ENCODE measurements around the gene SNN. TPM values are rescaled to one million over a fixed set of nuclear protein-coding genes. Genes with fewer than 3 reads are reported as not detected.
A peak's percentile ranks its signal among the peaks of the same experiment; 100 is the strongest.

Gene SNN
- total and polyA plus RNA-seq, 2 of the 4 experiments (the other 2 are of a cell fraction): 10.0 to 13.0 TPM

DNA sequence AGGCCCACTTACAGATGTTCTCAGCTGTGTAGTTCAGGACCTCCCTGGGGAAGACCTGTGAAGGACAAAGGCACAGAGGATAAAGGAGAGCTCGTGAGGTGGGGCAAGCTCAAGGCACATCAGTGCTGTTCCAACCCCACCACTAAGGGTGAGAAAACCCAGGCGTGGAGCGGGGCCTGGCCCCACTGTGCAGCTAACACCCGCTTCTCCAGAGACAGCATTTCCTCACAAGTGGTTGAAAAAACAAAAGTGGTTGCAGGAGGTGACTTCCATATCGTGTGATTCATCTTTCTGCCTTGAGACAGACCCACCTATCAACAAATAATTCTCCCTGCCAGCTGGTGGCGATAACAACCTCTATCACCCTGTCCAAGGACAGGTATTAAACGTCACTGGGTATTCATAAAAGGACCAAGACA lies 30.0 kb downstream of the SNN start:
- BruUV-seq (replicated peaks): no TSS peak
- Histone ChIP-seq H3K56ac (ENCODE audit: extremely low read depth, insufficient read depth, low read length) (no peak overlapping the region), H3K9ac (ENCODE audit: low read depth, low read length) (no peak overlapping the region), H4K8ac (ENCODE audit: low read depth in 2 of 2, low read length in 2 of 2) (no peak overlapping the region), H3K36me3 (ENCODE audit: control insufficient read depth, insufficient read depth, low read length) (peaks cover 42% of the 10 kb centered on the region), H3K14ac (replicated peaks; ENCODE audit: low read depth, low read length) (no peak overlapping the region), H4K5ac (ENCODE audit: low read depth, low read length) (no peak overlapping the region), H3K79me1 (ENCODE audit: low read depth in 1 of 2, low read length in 2 of 2) (peaks cover 42 to 60% of the 10 kb centered on the region in 2 experiments), H3K18ac (ENCODE audit: low read depth, low read length) (no peak overlapping the region), H3K9me3 (ENCODE audit: control insufficient read depth, insufficient read depth, low read length) (no peaks in the 10 kb centered on the region), H3K23ac (ENCODE audit: low read depth, low read length) (no peak overlapping the region), H3K4me3 (ENCODE audit: insufficient read depth, low read depth, low read length) (no peak overlapping the region), H2AK5ac (ENCODE audit: low read depth, low read length) (no peak overlapping the region), H4K20me1 (ENCODE audit: insufficient read depth, low read length) (peaks cover 42% of the 10 kb centered on the region), H3K4ac (ENCODE audit: low read depth, low read length) (no peak overlapping the region), H2AK9ac (replicated peaks; ENCODE audit: low read depth, low read length, poor library complexity) (no peak overlapping the region), H3K4me1 (ENCODE audit: control insufficient read depth, insufficient read depth, low read length) (peaks cover 4% of the 10 kb centered on the region), H3K27ac (ENCODE audit: insufficient read depth, low read length) (no peak overlapping the region), H3K9me1 (ENCODE audit: insufficient read depth, low read length) (peaks cover 12% of the 10 kb centered on the region), H2BK5ac (ENCODE audit: low read depth, low read length, poor library complexity, severe bottlenecking) (no peak overlapping the region), H2BK15ac (ENCODE audit: low read depth, low read length) (no peak overlapping the region), H4K91ac (ENCODE audit: insufficient read depth, low read depth, low read length) (no peak overlapping the region), H2BK20ac (ENCODE audit: low read depth, low read length) (no peak overlapping the region), H3K27me3 (ENCODE audit: control insufficient read depth, insufficient read depth, low read length) (no peaks in the 10 kb centered on the region), H2BK120ac (ENCODE audit: low read depth, low read length) (no peak overlapping the region), H3K4me2 (ENCODE audit: low read depth, low read length) (no peak overlapping the region), H2AFZ (replicated peaks; ENCODE audit: low read length, poor library complexity) (no peak overlapping the region)
- 81% methylated on average over 2 of the region's 7 CpGs; no CpG with 5 or more reads in 1 of the 2 experiments for WGBS, 2 experiments (ENCODE audit: extremely low coverage in 2 of 2, insufficient read length in 1 of 2)
- DNase-seq (peak; percentile 17), ATAC-seq (ENCODE audit: low read depth) (no peak)
- in situ Hi-C loops (cut with MboI; ENCODE audit: low sequenced_read_pairs) (no loop called here), intact Hi-C loops (cut with micrococcal nuclease) (no loop called here), dilution Hi-C loops (cut with HindIII; ENCODE audit: low sequenced_read_pairs, unreplicated experiment) (no loop called here)
- CTCF ChIA-PET: no interaction called here
- POLR2A ChIA-PET (ENCODE audit: unreplicated experiment): no interaction called here
- TF ChIP-seq, protein P1, sequence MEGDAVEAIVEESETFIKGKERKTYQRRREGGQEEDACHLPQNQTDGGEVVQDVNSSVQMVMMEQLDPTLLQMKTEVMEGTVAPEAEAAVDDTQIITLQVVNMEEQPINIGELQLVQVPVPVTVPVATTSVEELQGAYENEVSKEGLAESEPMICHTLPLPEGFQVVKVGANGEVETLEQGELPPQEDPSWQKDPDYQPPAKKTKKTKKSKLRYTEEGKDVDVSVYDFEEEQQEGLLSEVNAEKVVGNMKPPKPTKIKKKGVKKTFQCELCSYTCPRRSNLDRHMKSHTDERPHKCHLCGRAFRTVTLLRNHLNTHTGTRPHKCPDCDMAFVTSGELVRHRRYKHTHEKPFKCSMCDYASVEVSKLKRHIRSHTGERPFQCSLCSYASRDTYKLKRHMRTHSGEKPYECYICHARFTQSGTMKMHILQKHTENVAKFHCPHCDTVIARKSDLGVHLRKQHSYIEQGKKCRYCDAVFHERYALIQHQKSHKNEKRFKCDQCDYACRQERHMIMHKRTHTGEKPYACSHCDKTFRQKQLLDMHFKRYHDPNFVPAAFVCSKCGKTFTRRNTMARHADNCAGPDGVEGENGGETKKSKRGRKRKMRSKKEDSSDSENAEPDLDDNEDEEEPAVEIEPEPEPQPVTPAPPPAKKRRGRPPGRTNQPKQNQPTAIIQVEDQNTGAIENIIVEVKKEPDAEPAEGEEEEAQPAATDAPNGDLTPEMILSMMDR (conservative IDR thresholded peaks at IDR 0.05; ENCODE audit: low read depth, low read length): peak; percentile 10; the same call in 1 of the 2 replicates
- no peak for TF ChIP-seq BHLHE40 (IDR thresholded peaks at IDR 0.05; ENCODE audit: low read depth, low read length)
